ENCODE data around the gene FOSL1. TPM values are rescaled to one million over a fixed set of nuclear protein-coding genes. Genes with fewer than 3 reads are reported as not detected.

FOSL1 gene
- total and polyA plus RNA-seq, 2 of the 13 experiments (the other 11 are each of a cell fraction or from before 2014, with no cell fraction given): 4.0 to 4.1 TPM

GRCh38 chr11:65944767-65945166, 44.6 kb upstream of the FOSL1 start (continued):
- no peak for TF ChIP-seq ETS1 (CRISPR knock-in tag; IDR thresholded peaks at IDR 0.05)
- TF ChIP-seq ZNF563 (CRISPR knock-in tag; IDR thresholded peaks at IDR 0.05): no peak
- no peak for TF ChIP-seq MXD4 (CRISPR knock-in tag; IDR thresholded peaks at IDR 0.05)
- TF ChIP-seq, protein P1, sequence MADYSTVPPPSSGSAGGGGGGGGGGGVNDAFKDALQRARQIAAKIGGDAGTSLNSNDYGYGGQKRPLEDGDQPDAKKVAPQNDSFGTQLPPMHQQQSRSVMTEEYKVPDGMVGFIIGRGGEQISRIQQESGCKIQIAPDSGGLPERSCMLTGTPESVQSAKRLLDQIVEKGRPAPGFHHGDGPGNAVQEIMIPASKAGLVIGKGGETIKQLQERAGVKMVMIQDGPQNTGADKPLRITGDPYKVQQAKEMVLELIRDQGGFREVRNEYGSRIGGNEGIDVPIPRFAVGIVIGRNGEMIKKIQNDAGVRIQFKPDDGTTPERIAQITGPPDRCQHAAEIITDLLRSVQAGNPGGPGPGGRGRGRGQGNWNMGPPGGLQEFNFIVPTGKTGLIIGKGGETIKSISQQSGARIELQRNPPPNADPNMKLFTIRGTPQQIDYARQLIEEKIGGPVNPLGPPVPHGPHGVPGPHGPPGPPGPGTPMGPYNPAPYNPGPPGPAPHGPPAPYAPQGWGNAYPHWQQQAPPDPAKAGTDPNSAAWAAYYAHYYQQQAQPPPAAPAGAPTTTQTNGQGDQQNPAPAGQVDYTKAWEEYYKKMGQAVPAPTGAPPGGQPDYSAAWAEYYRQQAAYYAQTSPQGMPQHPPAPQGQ (CRISPR knock-in tag; IDR thresholded peaks at IDR 0.05; ENCODE audit: borderline replicate concordance): no peak
- TF ChIP-seq ZNF703 (CRISPR knock-in tag; IDR thresholded peaks at IDR 0.05; ENCODE audit: borderline replicate concordance): no peak
- no peak for TF ChIP-seq ZNF629 (CRISPR knock-in tag; conservative IDR thresholded peaks at IDR 0.05)
- no peak for TF ChIP-seq CREB1 (IDR thresholded peaks at IDR 0.05)
- TF ChIP-seq CREB1 (CRISPR knock-in tag; IDR thresholded peaks at IDR 0.05): no peak
- TF ChIP-seq ZNF451 (CRISPR knock-in tag; IDR thresholded peaks at IDR 0.05): no peak
- no peak for TF ChIP-seq LCORL (IDR thresholded peaks at IDR 0.05)
- no peak for TF ChIP-seq LCORL (CRISPR knock-in tag; IDR thresholded peaks at IDR 0.05)
- TF ChIP-seq ATM (IDR thresholded peaks at IDR 0.05; ENCODE audit: borderline replicate concordance): no peak
- no peak for TF ChIP-seq TBL1XR1 (IDR thresholded peaks at IDR 0.05; ENCODE audit: borderline replicate concordance, low read length, partially characterized antibody)
- no peak for TF ChIP-seq ZNF558 (CRISPR knock-in tag; IDR thresholded peaks at IDR 0.05; ENCODE audit: borderline replicate concordance)
- TF ChIP-seq CSRNP2 (CRISPR knock-in tag; conservative IDR thresholded peaks at IDR 0.05; ENCODE audit: low read depth): no peak
- TF ChIP-seq THAP7 (CRISPR knock-in tag; IDR thresholded peaks at IDR 0.05): no peak
- TF ChIP-seq HNRNPLL (IDR thresholded peaks at IDR 0.05; ENCODE audit: low read depth, low read length, poor library complexity, severe bottlenecking): no peak
- no peak for TF ChIP-seq ZNF644 (CRISPR knock-in tag; IDR thresholded peaks at IDR 0.05; ENCODE audit: low read depth)
- TF ChIP-seq NCOR1 (IDR thresholded peaks at IDR 0.05; ENCODE audit: borderline replicate concordance, low read length): no peak
- TF ChIP-seq NFKBIZ (CRISPR knock-in tag; IDR thresholded peaks at IDR 0.05): no peak
- no peak for TF ChIP-seq CENPX (CRISPR knock-in tag; IDR thresholded peaks at IDR 0.05)
- no peak for TF ChIP-seq ZNF253 (CRISPR knock-in tag; IDR thresholded peaks at IDR 0.05; ENCODE audit: borderline replicate concordance)
- TF ChIP-seq ZNF225 (CRISPR knock-in tag; IDR thresholded peaks at IDR 0.05): no peak
- TF ChIP-seq ZNF709 (CRISPR knock-in tag; IDR thresholded peaks at IDR 0.05): no peak
- no peak for TF ChIP-seq RORA (CRISPR knock-in tag; IDR thresholded peaks at IDR 0.05)
- TF ChIP-seq NFATC3 (CRISPR knock-in tag; IDR thresholded peaks at IDR 0.05): no peak
- TF ChIP-seq ZNF839 (CRISPR knock-in tag; IDR thresholded peaks at IDR 0.05; ENCODE audit: borderline replicate concordance): no peak
